NCI-H1048 (cell line): Measurements from ENCODE around the gene CD86.
A peak's percentile ranks its signal among the peaks of the same experiment; 100 is the strongest.

Experiments used
- DNase-seq: peaks from one replicate; lab custom pipeline; 2025; lab: John Stamatoyannopoulos, UW

CD86 gene

GRCh38 chr3:122092460-122093165, 37.5 kb downstream of the CD86 start:
- DNase-seq, result no peak

- no peak for DNase-seq
Observed at GRCh38 chr3:122094125-122094524, 39.0 kb downstream of the CD86 start.

DNA sequence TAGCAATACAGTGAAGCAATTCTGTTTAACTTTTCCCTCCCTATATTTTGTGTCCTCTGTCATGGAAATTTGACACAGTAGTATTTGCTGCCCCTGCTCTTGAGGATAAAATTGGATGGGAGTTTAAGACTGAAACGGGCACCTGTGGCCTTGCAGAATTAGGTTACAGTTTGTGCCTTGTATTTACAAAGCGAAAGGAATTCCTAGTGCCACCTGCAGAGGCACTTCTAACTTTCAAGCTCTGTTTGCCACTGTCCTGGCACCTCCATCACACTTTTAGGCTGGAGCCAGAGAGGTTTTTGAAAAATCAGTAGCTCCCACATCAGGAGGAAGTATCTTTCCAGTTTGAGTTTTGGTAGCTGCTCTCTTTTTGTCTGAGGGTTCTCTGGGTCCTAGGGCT, 39.5 kb downstream of the CD86 start:
- no peak for DNase-seq

GRCh38 chr3:122097141-122097540, 42.0 kb downstream of the CD86 start:
- no peak for DNase-seq

DNA sequence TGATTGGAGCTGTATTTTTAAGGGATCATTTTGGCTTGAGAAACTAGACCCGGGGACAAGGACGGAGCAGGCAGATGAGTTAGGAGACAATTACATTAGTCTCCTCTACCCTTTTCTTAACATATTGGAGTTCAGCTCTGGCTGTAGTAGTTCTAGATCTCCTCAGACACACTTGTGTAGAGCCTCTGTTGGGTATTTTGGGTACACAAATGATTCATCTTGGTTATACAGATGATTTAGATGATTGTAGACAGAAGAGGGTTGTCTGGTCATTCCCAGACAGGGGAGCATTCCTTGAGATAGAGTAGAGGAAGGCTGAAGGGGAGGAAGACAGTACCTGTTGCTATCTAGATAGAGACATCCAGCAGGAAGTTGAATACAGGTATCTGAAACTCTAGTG, 43.4 kb downstream of the CD86 start:
- DNase-seq, result no peak

DNA sequence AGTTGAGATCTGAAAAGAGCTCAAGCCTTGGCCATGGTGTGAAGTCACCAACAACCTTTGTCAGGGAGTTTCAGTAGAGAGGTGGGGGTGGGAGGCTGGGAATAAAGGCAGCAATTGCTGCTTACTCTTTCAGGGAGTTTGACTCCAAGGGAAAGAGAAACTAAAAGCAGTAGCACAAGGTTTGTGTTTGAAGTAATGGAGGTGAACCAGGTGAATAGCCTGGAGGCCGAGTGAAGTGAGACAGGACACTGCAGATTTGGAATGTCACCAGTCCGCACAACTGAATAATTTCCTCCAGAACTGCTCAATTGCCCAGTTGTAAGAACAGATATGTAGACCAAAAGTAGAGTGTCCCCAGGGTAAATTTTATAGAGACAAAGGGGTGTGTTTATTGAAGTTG, 44.1 kb downstream of the CD86 start:
- no peak for DNase-seq

GRCh38 chr3:122100083-122100482, 44.9 kb downstream of the CD86 start:
- DNase-seq, result no peak

DNA sequence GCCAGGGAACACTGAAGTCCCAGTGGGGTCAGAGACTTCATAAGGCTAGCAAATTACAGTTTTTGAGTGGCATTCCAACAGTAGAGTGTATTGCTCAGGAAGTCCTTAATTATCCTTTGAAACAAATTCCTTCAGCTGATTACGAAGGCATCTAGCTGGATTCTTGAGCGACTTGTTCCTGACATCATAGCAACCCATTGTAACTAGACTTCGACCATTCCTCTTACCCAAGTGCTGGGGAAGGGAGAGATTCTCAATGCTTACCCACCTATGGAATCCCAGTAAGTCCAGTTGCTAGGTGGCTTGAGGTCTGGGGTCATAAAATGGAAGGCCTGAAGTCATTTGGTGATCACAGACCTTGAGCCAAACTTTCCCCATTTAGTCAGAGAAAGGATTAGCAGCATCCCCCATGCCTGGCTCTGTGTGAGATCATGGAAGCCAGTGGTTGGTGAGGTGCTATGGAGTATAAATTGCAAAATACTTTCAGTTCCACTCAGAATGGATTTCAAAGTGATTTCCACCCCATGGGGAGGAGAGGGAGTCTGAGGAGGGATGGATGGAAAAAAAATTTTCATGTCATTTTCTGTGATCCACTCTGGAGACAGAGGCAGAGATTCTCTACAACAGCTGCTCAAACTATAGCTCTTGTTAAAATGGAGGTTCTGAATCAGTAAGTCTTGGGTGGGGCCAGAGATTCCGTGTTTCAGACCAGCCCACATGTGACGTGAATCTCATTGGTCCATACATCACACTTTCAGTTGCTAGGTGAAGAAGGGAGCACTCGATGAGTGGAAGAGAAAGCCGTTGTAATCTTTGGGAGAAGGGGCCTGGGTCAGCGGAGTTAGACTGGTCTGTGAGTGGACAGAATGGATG, 45.7 kb downstream of the CD86 start:
- no peak for DNase-seq

DNA sequence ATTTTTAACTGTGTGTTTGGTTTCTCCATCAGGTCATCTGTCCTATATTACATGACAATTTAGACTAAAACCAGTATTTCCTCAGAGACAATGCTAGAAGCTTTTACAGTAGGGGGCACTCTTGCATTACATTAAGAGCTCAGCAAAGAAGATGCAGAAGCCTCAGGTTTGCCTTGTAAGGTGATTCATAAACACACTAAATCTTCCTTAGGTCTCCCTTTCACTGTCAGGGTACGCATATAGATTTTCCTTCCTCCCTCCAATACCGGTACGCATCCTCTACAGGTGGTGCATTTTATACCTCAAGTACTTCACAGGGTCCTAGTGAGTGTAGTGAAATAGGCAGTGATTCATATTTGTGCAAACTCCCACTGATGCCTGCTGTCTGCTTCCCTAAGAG, 46.5 kb downstream of the CD86 start:
- peak; percentile 7 for DNase-seq

DNA sequence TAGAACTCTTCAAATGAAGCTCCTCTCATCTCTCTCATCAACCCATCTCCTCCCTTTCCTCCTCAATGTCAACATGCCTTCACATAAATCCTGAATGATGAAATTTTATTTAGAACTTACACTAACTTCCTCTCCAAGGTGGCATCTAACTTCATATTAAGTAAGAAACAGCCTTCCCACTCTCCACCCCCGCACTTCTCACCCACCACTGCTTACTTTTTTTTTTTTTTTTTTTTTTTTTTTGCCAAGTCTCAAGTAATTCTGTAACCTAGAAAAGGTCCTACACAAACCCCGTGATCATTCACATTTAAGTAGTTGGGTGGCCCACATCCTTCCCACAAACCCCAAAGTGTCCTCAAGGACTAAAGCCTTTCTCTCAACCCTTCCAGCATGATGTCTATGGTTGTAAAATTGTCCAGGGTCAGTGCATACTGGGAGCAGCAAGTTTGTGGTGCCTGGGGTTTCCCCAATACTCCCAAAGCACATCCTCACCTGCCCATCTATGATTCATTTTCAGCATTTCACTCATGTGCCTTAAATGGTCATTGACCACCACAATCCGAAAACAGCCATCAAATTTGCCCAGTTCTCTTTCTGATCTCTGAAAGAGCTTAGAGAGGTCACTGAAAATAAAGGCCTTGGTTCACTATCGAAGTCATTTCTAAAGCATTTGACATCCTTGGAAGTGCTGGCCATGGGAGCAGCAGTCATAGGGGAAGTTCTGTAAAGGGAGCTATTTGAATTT, 47.2 kb downstream of the CD86 start:
- DNase-seq, result no peak

- DNase-seq, result no peak
Observed at GRCh38 chr3:122103821-122104514, 48.8 kb downstream of the CD86 start.

GRCh38 chr3:122104515-122105194, 49.5 kb downstream of the CD86 start:
- DNase-seq, result no peak

DNA sequence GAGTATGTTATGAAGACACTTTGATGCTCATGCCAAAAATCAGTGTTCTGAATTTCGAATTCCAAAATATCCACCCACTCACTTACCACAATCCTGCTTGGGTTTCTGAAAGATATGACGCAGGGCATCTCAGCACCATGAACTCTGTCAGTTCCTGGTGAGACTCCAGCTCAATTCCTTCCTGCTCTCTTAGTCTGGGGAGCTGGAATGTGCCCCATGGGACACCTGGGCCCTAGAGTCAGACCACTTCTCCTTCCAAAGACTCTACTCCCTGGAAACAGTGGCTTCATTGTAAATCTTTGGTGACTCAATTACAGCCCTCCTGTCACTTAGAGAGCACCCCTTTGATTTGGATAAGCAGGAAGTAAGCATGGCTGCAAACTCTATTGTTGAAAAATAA, 50.5 kb downstream of the CD86 start:
- no peak for DNase-seq

DNA sequence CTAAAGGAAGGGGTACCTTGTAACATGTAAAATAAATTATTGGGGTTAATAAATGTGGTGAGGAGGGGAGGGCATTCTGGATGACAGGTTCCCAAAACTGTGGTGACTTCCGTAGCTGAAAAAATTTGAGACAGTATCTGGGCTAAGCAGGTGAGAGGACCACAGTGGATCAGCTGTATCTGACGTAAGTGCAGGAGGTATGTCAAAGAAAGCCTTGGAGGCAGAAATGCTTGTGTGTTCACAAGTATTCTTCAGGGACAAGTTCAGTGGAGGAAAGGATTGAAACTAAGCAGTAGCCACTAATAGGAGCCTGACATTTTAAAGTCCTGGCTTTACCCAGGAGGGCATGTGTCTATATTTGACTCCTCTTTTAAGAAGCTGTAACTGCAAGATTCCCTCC, 52.0 kb downstream of the CD86 start:
- DNase-seq, result no peak

GRCh38 chr3:122111974-122112373, 56.8 kb downstream of the CD86 start:
- no peak for DNase-seq

- no peak for DNase-seq
Observed at GRCh38 chr3:122112754-122113153, 57.6 kb downstream of the CD86 start.

DNA sequence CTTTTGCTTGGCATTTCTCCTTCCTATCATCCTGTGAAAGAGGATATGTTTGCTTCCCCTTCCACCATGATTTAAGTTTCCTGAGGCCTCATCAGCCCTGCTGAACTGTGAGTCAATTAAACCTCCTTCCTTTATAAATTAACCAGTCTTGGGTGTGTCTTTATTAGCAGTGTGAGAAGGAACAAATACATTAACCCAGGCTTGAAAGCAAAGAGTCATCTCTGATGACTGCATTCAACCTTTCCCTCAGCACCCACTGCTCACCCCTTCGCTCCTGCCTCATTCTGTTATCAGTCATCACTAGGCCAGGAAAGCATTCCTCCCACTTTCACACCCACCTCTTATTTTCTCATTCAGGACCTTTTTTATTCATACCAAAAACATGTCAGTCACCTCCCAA, 68.7 kb downstream of the CD86 start:
- DNase-seq, result no peak

DNA sequence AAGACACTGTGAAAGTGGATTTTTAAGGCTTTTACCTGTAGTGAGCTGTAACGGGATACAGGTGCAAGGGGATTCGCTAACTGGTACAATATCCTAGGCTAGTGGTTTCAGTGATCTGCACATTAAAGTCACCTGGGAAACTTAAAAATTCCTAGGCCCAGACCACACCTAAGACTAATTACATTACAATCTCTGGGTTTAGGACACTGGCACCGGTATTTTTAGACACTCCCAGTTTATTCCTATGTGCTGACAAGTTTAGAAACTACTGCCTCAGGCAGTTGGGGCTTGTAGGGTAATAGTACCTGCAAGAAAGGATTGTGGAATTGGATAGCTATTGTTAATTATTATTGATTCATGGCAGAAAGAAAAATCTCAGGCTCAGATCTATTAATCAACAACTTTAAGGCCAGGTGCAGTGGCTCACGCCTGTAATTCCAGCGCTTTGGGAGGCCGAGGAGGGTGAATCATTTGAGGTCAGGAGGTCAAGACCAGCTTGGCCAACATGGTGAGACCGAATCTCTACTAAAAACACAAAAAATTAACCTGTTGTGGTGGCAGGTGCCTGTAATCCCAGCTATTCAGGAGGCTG, 77.9 kb downstream of the CD86 start:
- DNase-seq, result no peak

- DNase-seq, result no peak
Observed at GRCh38 chr3:122146466-122146865, 91.3 kb downstream of the CD86 start.

- DNase-seq, result no peak
Observed at GRCh38 chr3:122148941-122149627, 93.9 kb downstream of the CD86 start.

- DNase-seq, result no peak
Observed at GRCh38 chr3:122151480-122151879, 96.3 kb downstream of the CD86 start.
